ENCODE measurements around the gene CHRNA9.

DNA sequence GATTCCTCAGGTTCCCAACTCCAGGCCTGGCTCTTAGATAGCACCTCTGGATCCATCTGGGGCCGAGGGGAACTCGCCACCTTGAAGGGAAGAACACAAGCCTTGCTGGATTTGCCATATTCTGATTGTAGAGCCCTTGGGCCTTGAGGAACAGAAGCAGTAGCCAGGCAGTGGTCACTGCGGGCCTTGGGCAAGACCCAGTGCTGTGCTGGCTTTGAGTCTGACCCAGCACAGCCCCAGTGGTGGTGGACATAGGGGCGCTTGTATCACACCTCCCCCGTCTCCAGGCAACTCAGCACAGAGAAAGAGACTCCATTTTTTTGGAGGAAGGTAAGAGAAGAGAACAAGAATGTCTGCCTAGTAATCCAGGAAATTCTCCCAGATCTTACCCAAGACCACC, 45.5 kb downstream of the CHRNA9 start:
- TF ChIP-seq ASH2L (IDR thresholded peaks at IDR 0.05; ENCODE audit: insufficient read length, low read depth, low read length) (no peak), GATA4 (IDR thresholded peaks at IDR 0.05; ENCODE audit: borderline replicate concordance, low read depth) (no peak), ZNF607 (CRISPR knock-in tag; IDR thresholded peaks at IDR 0.05; ENCODE audit: borderline replicate concordance) (no peak), EZH2 (conservative IDR thresholded peaks at IDR 0.05; ENCODE audit: low read depth, low read length) (no peak), GABPA (IDR thresholded peaks at IDR 0.05; ENCODE audit: low read depth, low read length) (no peak), GABPA (CRISPR knock-in tag; IDR thresholded peaks at IDR 0.05; ENCODE audit: low read depth) (no peak)
- TF ChIP-seq, protein P1, sequence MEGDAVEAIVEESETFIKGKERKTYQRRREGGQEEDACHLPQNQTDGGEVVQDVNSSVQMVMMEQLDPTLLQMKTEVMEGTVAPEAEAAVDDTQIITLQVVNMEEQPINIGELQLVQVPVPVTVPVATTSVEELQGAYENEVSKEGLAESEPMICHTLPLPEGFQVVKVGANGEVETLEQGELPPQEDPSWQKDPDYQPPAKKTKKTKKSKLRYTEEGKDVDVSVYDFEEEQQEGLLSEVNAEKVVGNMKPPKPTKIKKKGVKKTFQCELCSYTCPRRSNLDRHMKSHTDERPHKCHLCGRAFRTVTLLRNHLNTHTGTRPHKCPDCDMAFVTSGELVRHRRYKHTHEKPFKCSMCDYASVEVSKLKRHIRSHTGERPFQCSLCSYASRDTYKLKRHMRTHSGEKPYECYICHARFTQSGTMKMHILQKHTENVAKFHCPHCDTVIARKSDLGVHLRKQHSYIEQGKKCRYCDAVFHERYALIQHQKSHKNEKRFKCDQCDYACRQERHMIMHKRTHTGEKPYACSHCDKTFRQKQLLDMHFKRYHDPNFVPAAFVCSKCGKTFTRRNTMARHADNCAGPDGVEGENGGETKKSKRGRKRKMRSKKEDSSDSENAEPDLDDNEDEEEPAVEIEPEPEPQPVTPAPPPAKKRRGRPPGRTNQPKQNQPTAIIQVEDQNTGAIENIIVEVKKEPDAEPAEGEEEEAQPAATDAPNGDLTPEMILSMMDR (CRISPR knock-in tag; IDR thresholded peaks at IDR 0.05), result no peak
- TF ChIP-seq, protein P2, sequence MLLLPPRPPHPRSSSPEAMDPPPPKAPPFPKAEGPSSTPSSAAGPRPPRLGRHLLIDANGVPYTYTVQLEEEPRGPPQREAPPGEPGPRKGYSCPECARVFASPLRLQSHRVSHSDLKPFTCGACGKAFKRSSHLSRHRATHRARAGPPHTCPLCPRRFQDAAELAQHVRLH (CRISPR knock-in tag; IDR thresholded peaks at IDR 0.05; ENCODE audit: borderline replicate concordance, low read depth), result no peak
